Activated naive CD8-positive, alpha-beta T cell treated with anti-CD3 and anti-CD28 coated beads for 36 hours (primary cell): Measurements from ENCODE around the gene RBMS1. TPM values are rescaled to one million over a fixed set of nuclear protein-coding genes. Genes with fewer than 3 reads are reported as not detected.

Source experiments
- DNase-seq: peaks from one replicate; pipeline ENCODE4 v3.0.0; 2021
- H3K27ac Mint-ChIP-seq: one replicate; pipeline ENCODE4 v1.8.0; 2022; ENCODE audit warnings: mild to moderate bottlenecking, moderate library complexity, mixed read lengths
- H3K27me3 Mint-ChIP-seq: one replicate; pipeline ENCODE4 v1.8.0; 2022; ENCODE audit warnings: mild to moderate bottlenecking, mixed read lengths
- H3K36me3 Mint-ChIP-seq: one replicate; pipeline ENCODE4 v1.8.0; 2021; ENCODE audit warnings: mild to moderate bottlenecking, mixed read lengths
- H3K4me1 Mint-ChIP-seq: one replicate; pipeline ENCODE4 v1.8.0; 2021; ENCODE audit warnings: mixed read lengths
- H3K4me3 Mint-ChIP-seq: one replicate; pipeline ENCODE4 v1.8.0; 2022; ENCODE audit warnings: mild to moderate bottlenecking, moderate library complexity, mixed read lengths
- H3K9me3 Mint-ChIP-seq: one replicate; pipeline ENCODE4 v1.8.0; 2022; ENCODE audit warnings: mixed read lengths
- total RNA-seq, 2 experiments: library from RNA; stranded (reverse); gene quantifications; one replicate each; pipeline ENCODE4 v1.2.3, GENCODE V29; 2021

Gene RBMS1
- total RNA-seq, 2 experiments from 2014 or later: 39.3 to 39.9 TPM

DNA sequence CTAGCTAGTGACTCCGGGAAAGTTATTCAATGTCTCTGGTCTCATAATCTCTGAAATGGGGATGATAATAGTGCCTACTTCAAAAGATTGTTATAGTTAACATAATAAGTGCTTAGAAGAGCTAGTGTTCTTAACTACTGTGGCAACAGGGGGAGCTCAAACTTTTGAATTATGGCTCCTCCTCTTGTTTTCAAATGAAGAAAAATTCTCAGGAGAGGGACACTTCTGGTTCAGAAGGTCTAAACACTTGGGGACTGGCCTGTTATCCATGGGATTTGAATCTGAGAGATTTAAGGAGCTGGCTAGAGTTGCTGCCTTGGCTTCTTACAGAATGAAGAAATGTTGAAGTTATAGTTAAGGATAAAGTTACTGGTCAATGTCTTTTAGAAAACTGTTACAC lies 201.4 kb downstream of the RBMS1 start:
- Mint-ChIP-seq H3K36me3 (peaks cover 44% of the 10 kb centered on the region), H3K9me3 (no peaks in the 10 kb centered on the region), H3K4me3 (no peak overlapping the region), H3K27ac (peak overlapping the region; percentile 2), H3K27me3 (no peaks in the 10 kb centered on the region), H3K4me1 (peaks cover 42% of the 10 kb centered on the region)
- DNase-seq: no peak

DNA sequence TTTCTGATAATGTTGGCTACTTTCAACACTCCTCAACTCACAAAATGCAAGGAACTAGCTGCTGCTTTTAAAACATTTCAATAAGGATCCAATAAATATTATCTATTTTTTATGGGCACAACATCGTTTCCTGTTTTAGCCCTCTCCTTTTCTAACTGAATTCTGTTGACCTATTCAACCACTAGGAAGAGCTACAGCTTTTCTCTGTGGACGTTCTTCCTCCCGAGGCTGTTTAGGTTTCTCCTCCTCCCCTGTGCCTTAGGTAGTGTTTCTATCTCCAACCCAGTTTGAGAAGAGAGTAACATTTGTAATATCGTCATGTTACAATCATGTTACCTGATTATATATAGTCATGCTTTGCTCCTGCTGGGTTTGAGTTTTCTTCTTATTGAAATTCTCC lies 202.2 kb downstream of the RBMS1 start:
- no peaks in the 10 kb centered on the region for H3K9me3 Mint-ChIP-seq
- H3K27me3 Mint-ChIP-seq: no peaks in the 10 kb centered on the region
- H3K4me3 Mint-ChIP-seq: no peak overlapping the region
- H3K36me3 Mint-ChIP-seq: peaks cover 36% of the 10 kb centered on the region
- no peak overlapping the region for H3K27ac Mint-ChIP-seq
- H3K4me1 Mint-ChIP-seq: peaks cover 34% of the 10 kb centered on the region
- DNase-seq: no peak

DNA sequence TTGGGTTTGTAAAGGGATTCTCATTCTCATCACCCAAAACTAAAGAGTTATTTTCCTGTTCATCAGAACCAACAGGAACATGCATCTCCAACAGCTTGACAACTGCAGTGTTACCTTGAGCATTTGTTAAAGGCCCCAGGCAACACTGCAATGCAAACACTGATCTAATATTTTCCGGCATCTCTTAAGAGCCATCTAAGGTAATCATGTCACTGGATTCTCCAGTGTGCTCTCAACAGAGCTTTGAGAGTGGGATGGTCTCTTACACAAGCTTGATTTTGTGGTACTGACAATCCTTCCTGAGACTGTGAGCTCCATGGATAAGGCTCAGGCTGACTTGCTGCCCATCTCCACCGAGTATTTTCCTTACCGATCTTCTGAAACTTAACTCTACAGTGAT lies 203.0 kb downstream of the RBMS1 start:
- no peaks in the 10 kb centered on the region for H3K27me3 Mint-ChIP-seq
- peaks cover 26% of the 10 kb centered on the region for H3K4me1 Mint-ChIP-seq
- DNase-seq: no peak
- no peak overlapping the region for H3K4me3 Mint-ChIP-seq
- H3K27ac Mint-ChIP-seq: no peak overlapping the region
- peaks cover 29% of the 10 kb centered on the region for H3K36me3 Mint-ChIP-seq
- H3K9me3 Mint-ChIP-seq: no peaks in the 10 kb centered on the region

DNA sequence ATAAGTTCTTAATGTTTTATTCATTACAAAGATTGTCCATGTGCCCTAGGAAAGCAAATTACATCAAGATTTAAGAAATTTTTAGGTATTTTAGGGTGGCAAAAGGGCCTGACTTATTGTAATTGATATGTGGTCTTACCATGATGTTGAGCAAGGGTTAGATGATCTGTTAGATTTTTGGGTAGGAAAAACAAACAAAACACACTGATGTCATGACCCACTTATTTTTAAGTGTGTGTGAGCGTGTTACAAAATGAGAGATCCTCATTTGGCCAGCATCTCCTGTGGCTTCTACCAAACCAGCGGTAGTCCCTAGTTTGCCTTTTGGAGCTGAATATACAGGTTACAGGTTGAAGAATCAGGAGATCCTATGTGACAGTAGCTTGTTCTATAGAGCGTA lies 203.8 kb downstream of the RBMS1 start:
- H3K36me3 Mint-ChIP-seq: peaks cover 25% of the 10 kb centered on the region
- H3K9me3 Mint-ChIP-seq: no peaks in the 10 kb centered on the region

DNA sequence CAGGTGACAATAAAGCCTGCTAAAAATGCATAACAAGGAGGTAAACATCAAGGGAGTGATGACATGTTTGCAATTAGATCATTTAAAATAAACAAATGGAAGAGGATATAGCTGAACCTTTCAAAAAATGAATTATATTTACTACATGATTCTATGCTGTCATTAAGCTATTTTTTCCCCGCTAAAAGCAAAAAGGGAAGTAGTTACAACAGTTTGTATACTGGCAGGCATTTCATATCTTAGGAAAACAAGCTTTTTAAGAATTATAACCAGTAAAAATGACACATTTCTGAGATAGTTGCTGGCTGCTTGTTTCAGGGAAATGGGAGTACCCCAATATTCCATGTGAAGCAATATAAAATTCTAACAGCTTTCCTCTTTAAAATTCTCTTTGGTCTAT lies 204.5 kb downstream of the RBMS1 start:
- no peak for DNase-seq
- H3K27me3 Mint-ChIP-seq: no peaks in the 10 kb centered on the region
- H3K36me3 Mint-ChIP-seq: peaks cover 20% of the 10 kb centered on the region
- peaks cover 13% of the 10 kb centered on the region for H3K4me1 Mint-ChIP-seq
- no peak overlapping the region for H3K27ac Mint-ChIP-seq
- no peaks in the 10 kb centered on the region for H3K9me3 Mint-ChIP-seq
- no peak overlapping the region for H3K4me3 Mint-ChIP-seq

More for the DNA sequence above, 203.8 kb downstream of the RBMS1 start:
- Mint-ChIP-seq H3K27me3 (no peaks in the 10 kb centered on the region), H3K27ac (no peak overlapping the region), H3K4me1 (peaks cover 20% of the 10 kb centered on the region), H3K4me3 (no peak overlapping the region)
- no peak for DNase-seq

DNA sequence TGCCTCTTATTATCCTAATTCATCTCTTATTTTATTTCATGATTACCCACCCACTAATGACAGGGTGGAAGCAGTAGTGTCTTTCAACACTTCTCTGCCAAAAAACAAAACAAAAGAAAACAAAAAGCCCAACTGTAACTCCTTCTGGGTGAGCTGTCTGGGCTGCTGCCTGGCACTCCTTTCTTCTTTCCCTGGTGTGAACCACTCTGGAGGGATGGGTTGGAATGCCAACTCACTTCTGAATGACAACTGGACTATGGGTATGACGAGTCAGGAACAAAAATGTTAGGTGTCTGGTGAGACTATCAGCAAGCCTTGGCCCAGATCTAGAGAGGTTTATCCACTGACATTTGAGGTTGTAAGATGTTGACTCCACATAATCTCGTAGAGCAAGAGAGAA lies 205.3 kb downstream of the RBMS1 start:
- Mint-ChIP-seq H3K27me3 (no peaks in the 10 kb centered on the region), H3K9me3 (no peaks in the 10 kb centered on the region), H3K27ac (no peak overlapping the region), H3K36me3 (peaks cover 13% of the 10 kb centered on the region), H3K4me1 (peaks cover 10% of the 10 kb centered on the region), H3K4me3 (no peak overlapping the region)
- DNase-seq: no peak

DNA sequence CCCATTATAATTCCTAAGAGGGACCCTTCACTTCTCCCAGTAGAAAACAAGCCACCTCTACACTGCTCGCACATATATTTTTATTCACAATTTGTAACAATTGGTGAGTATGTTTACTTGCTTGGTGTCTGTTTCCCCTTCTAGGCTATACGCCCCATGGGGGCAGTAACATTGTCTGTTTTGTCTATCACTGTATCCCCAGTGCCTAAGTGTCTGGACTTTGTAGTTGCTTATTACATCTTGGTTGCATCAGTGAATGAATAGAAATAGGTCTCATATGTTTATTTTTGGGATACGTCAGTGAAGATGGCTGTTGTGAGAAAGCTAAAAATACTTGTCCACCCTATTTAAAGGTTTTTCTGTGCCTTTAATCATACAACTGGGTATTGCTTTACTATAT lies 206.1 kb downstream of the RBMS1 start:
- Mint-ChIP-seq H3K36me3 (peaks cover 11% of the 10 kb centered on the region), H3K4me3 (no peak overlapping the region), H3K27ac (no peak overlapping the region), H3K9me3 (no peaks in the 10 kb centered on the region), H3K4me1 (peaks cover 9% of the 10 kb centered on the region), H3K27me3 (no peaks in the 10 kb centered on the region)
- no peak for DNase-seq

DNA sequence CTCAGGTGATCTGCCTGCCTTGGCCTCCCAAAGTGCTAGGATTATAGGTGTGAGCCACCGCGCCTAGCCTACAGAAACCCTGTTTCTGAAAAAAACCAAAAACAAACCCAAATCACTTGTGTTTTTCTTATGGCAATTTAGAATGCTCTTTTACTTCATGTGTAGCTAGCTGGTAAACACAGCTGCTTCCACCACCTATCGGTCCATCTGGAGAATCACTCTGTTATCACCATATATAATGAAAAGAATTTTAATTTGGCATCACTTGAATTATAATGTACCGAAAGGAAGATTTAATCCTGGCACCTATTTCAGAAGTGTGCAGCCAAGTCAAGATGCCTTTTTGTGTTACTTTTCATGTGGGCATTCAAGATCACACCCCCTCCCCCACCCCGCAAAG lies 207.1 kb downstream of the RBMS1 start:
- DNase-seq: no peak
- Mint-ChIP-seq H3K9me3 (no peaks in the 10 kb centered on the region), H3K4me1 (peaks cover 8% of the 10 kb centered on the region), H3K4me3 (no peak overlapping the region), H3K27ac (no peak overlapping the region), H3K27me3 (no peaks in the 10 kb centered on the region), H3K36me3 (peaks cover 12% of the 10 kb centered on the region)

DNA sequence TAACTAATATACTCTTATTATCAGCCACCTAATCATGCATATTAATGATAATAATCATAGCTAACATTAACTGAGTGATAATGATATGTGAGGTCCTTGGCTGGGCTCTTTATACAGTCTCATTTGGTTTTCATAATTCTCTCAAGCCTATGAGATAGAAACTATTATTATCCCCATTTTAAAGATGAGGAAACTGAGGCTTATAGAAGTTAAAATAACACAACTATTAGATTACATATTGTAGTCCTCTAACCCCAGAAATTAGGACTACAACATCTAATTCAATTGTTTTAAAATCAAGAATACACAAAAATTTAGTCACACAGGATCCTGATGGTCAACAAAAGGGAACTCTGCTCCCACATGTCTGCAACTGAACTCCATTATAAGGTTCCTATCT lies 209.9 kb downstream of the RBMS1 start:
- no peaks in the 10 kb centered on the region for H3K9me3 Mint-ChIP-seq
- peaks cover 15% of the 10 kb centered on the region for H3K36me3 Mint-ChIP-seq
- H3K27me3 Mint-ChIP-seq: no peaks in the 10 kb centered on the region

DNA sequence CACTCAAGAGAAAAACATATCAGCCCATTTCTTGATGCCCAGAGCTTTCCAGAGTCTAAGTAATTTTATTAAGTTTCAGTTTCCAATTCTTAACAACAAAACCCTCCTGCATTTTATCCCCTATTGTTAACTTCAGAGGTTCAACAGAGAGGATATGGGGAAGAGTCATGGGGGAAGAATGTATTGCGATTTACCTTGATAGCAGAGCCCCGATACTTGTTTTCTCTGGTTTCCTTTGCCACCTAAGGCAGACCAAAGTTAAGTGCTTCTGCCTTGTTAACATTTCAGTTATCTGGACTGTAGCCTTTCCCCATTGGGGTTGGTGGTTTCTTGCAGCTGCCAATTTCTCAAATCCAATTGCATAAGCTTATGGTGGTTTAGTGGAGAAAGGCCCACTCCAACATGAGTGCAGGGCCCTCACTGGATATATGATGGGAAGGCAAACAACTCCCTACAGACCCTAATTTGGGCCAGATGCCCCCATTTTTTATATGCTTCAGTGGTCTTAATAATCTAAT lies 211.5 kb downstream of the RBMS1 start:
- Mint-ChIP-seq H3K27ac (no peak overlapping the region), H3K4me1 (peaks cover 19% of the 10 kb centered on the region), H3K9me3 (no peaks in the 10 kb centered on the region), H3K4me3 (no peak overlapping the region), H3K27me3 (no peaks in the 10 kb centered on the region), H3K36me3 (peaks cover 17% of the 10 kb centered on the region)
- DNase-seq: no peak

More for the DNA sequence above, 209.9 kb downstream of the RBMS1 start:
- Mint-ChIP-seq H3K4me3 (no peak overlapping the region), H3K27ac (no peak overlapping the region), H3K4me1 (peaks cover 18% of the 10 kb centered on the region)
- DNase-seq: no peak

DNA sequence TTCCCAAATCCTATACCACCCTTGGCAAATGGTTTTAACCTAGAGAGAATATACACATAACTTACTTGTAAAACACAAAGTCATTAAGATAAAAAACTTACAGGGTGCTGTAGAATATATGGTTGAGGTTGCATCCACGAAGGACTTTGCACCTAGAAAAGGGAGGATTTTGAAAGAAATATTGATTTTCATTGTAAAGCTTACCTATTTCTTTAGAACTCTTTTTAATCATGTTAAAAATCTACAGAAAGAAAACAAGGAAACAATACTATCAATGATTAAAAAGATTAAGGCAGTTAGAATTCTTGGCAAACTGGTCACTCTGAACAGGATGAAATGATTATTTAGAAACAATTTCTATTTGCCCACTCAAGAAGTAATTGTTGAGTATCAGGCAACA lies 212.4 kb downstream of the RBMS1 start:
- H3K9me3 Mint-ChIP-seq: no peaks in the 10 kb centered on the region
- H3K27ac Mint-ChIP-seq: peak overlapping the region; percentile 10
- H3K27me3 Mint-ChIP-seq: no peaks in the 10 kb centered on the region
- DNase-seq: no peak
- H3K4me3 Mint-ChIP-seq: no peak overlapping the region
- peaks cover 17% of the 10 kb centered on the region for H3K36me3 Mint-ChIP-seq
- peaks cover 19% of the 10 kb centered on the region for H3K4me1 Mint-ChIP-seq

DNA sequence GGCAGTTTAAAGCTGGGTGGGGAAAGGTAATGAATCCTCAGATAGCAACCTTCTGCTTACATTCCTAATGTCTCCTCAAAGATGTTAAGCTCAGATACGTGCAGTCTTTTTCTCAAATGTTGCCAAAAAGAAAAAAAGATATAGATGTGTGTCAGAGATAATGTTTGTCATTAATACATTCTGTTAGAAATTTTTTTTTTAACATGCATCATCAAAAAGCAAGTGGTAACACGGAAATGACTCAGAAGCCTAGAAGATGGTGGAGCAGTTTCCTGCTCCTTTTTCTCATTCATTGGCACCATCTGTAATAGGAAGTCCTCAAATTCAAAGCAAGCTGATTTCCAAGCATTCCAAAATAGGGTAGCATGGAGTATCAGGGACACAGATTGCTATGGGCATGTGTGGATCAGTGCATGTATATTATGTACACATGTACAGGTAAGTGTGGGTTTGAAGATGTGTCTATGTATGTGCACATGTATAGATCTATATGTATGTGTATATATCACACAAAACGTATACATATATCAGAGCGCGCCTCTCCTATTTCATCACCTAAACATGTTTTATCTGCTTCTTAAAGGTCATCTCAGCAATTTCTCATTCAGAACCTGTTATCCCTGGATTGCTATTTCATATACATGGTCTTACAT lies 213.7 kb downstream of the RBMS1 start:
- peaks cover 17% of the 10 kb centered on the region for H3K4me1 Mint-ChIP-seq
- DNase-seq: no peak
- no peak overlapping the region for H3K4me3 Mint-ChIP-seq
- H3K27ac Mint-ChIP-seq: peak overlapping the region; percentile 41
- peaks cover 17% of the 10 kb centered on the region for H3K36me3 Mint-ChIP-seq
- no peaks in the 10 kb centered on the region for H3K9me3 Mint-ChIP-seq
- no peaks in the 10 kb centered on the region for H3K27me3 Mint-ChIP-seq

DNA sequence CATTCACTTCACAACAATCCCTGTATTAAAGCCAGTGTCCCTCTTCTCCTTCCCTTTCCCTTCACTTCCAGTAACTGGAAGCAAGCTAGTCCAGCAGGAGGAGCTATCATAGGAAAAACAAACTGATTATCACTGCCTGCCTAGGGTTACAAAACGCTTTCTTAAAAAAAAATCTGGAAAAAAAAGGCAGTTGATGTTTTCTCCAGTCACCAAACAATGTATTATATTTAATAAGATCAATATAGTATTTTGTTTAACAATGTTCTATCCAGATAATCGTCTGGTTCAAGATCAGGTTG lies 214.8 kb downstream of the RBMS1 start:
- Mint-ChIP-seq H3K4me3 (no peak overlapping the region), H3K4me1 (peaks cover 17% of the 10 kb centered on the region)

DNA sequence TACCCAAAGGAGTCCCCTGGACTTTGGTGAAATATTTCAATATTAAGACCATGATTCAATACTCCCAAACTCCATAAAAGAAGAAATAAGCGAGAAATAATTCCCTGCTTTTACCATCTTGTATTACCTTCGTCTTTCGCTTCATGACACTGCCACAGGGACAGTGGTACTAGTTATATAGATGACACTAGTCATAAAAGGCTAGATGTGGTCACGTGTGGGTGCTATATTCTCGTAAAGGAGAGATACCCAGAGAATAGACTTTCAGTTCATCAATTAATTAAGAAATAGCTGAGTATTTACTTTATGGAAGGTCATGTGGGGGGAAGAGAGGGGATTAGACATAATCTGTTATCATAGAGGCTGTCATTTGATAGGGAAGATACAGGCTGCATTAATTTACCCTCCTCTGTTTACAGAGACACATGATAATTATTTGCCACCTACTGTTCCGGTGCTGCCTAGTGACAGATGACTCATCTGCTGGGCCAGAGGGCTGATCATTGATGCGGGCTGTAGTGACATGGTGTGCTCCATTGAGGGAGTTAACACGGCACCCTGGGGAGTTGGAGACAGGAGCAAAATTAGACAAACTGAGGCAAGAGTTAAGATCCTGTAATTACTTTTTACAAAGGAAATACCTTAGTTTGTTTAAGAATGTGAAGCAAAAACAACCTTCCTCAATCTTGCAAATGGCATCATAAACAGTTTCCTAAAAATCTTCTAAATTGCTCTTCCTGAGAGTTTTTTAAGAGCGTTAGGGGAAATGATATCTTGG lies 215.3 kb downstream of the RBMS1 start:
- peaks cover 15% of the 10 kb centered on the region for H3K36me3 Mint-ChIP-seq
- H3K9me3 Mint-ChIP-seq: no peaks in the 10 kb centered on the region
- peak overlapping the region; percentile 13 for H3K27ac Mint-ChIP-seq
- H3K27me3 Mint-ChIP-seq: no peaks in the 10 kb centered on the region
- DNase-seq: no peak
- peaks cover 17% of the 10 kb centered on the region for H3K4me1 Mint-ChIP-seq
- no peak overlapping the region for H3K4me3 Mint-ChIP-seq

More for the DNA sequence above, 214.8 kb downstream of the RBMS1 start:
- peaks cover 15% of the 10 kb centered on the region for H3K36me3 Mint-ChIP-seq
- no peak overlapping the region for H3K27ac Mint-ChIP-seq
- H3K27me3 Mint-ChIP-seq: no peaks in the 10 kb centered on the region
- H3K9me3 Mint-ChIP-seq: no peaks in the 10 kb centered on the region
- DNase-seq: no peak

DNA sequence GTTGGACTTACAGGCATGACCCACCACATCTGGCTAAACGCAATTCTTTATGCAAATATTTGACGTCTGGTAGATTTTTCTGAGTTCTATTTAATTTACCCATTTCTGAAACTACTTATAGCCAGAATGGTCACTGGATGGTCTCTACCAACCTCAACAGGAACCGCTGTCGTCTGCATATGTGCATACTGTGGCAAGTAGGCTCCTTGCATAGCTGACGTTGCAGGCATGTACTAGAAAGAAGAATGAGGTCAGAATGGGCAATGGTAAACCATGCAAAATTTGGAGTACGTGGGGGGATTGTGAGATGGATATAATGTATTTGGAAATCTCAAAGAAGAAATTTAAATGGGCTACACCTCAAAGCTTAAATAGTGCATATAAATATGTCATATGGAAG lies 216.5 kb downstream of the RBMS1 start:
- Mint-ChIP-seq H3K4me1 (peaks cover 19% of the 10 kb centered on the region), H3K4me3 (no peak overlapping the region), H3K36me3 (peaks cover 14% of the 10 kb centered on the region), H3K27ac (no peak overlapping the region), H3K27me3 (no peaks in the 10 kb centered on the region), H3K9me3 (no peaks in the 10 kb centered on the region)
- DNase-seq: no peak

DNA sequence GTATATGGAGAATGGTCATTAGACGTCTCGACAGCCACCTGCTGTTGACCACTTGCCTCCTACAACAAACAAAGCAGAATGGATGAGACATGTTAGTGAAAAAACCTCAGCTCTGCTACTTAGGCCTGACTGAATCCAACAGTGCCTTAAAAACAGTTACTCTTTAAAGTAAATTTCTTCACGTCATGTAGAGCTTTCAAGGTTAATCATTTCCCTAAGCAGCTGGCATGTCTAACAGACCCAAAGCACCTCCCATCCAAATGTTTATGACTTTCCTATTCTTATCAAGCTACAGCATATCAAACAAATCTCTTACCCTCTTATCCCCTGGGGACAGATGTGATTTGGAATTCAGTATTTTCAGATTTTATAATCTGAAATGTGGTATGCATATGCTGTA lies 218.0 kb downstream of the RBMS1 start:
- H3K27me3 Mint-ChIP-seq: no peaks in the 10 kb centered on the region
- H3K9me3 Mint-ChIP-seq: no peaks in the 10 kb centered on the region
- no peak overlapping the region for H3K4me3 Mint-ChIP-seq
- H3K27ac Mint-ChIP-seq: no peak overlapping the region
- H3K36me3 Mint-ChIP-seq: peaks cover 15% of the 10 kb centered on the region
- DNase-seq: no peak
- H3K4me1 Mint-ChIP-seq: peaks cover 21% of the 10 kb centered on the region
